Stomach (tissue), 4 donors: ENCODE measurements around the gene MFSD12.

Experiments used
- EP300 ChIP-seq: sonication (generic); formaldehyde crosslinking; IDR thresholded peaks from one replicate; pipeline ENCODE4 v1.6.1; 2017; ENCODE audit warnings: antibody characterized with exemption
- POLR2A ChIP-seq, 4 donors: fragments of 450-650 bp; IDR thresholded peaks; one replicate each; pipeline ENCODE4 v1.6.1; 2016; ENCODE audit warnings: antibody characterized with exemption in 4 of 4, control low read depth in 2 of 4, mild to moderate bottlenecking in 1 of 4, moderate library complexity in 1 of 4
- TF ChIP-seq, protein P1 (sequence below), 7 experiments: fragments of 450-650 bp in 4 of 7; fragments of 200-600 bp in 3 of 7; sonication (generic) in 3 of 7; IDR thresholded peaks; one replicate each; pipeline ENCODE4 v1.5.1; 2016 to 2019; ENCODE audit warnings: antibody characterized with exemption in 7 of 7, control low read depth in 2 of 7, mild to moderate bottlenecking in 1 of 7

DNA sequence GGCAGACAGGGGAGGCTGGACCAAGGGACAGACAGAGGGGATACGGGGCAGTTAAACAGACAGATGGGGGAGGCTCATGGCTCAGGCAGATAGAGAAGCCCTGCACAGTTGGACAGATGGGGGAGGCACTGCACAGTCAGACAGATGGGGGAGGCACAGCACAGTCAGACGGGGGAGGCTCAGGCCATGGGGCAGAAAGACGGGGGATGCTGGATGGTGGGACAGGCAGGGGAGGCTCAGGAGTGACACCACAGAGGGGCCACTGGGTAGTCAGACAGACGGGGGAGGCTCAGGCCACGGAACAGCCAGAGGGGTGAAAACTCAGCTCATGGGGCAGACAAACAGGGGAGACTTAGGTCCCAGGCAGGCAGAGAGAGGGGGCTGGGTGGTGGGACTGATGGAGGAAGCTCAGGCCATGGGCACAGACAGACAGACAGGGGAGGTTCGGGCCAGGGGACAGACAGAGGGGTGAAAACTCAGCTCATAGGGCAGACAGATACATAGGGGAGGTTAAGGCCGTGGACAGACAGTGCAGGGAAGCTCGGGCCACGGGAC lies 886 bp downstream of the MFSD12 start:
- TF ChIP-seq, protein P1, sequence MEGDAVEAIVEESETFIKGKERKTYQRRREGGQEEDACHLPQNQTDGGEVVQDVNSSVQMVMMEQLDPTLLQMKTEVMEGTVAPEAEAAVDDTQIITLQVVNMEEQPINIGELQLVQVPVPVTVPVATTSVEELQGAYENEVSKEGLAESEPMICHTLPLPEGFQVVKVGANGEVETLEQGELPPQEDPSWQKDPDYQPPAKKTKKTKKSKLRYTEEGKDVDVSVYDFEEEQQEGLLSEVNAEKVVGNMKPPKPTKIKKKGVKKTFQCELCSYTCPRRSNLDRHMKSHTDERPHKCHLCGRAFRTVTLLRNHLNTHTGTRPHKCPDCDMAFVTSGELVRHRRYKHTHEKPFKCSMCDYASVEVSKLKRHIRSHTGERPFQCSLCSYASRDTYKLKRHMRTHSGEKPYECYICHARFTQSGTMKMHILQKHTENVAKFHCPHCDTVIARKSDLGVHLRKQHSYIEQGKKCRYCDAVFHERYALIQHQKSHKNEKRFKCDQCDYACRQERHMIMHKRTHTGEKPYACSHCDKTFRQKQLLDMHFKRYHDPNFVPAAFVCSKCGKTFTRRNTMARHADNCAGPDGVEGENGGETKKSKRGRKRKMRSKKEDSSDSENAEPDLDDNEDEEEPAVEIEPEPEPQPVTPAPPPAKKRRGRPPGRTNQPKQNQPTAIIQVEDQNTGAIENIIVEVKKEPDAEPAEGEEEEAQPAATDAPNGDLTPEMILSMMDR (IDR thresholded peaks at IDR 0.05) = no peak
- TF ChIP-seq POLR2A (IDR thresholded peaks at IDR 0.05) (no peak), EP300 (no peak)
